BLaER1 (cell line): ENCODE results near the gene RNF227.
"Not testable (repeated sequence)": the region's sequence is repeated elsewhere in the genome, so short reads cannot be mapped to it uniquely, and the experiment has no call there.

Experiments used
- H3K27ac ChIP-seq: shearing (Covaris generic); formaldehyde crosslinking; 2 replicates; pipeline ENCODE4 v1.8.1; 2022
- H3K27me3 ChIP-seq: shearing (Covaris generic); formaldehyde crosslinking; 2 replicates; pipeline ENCODE4 v1.8.1; 2022
- H3K36me3 ChIP-seq: shearing (Covaris generic); formaldehyde crosslinking; 2 replicates; pipeline ENCODE4 v1.8.1; 2022
- H3K4me1 ChIP-seq: shearing (Covaris generic); formaldehyde crosslinking; 2 replicates; pipeline ENCODE4 v1.8.1; 2022
- H3K4me2 ChIP-seq: shearing (Covaris generic); formaldehyde crosslinking; 2 replicates; pipeline ENCODE4 v1.8.1; 2022
- H3K4me3 ChIP-seq: shearing (Covaris generic); formaldehyde crosslinking; 2 replicates; pipeline ENCODE4 v1.8.1; 2022
- H3K9ac ChIP-seq: shearing (Covaris generic); formaldehyde crosslinking; 2 replicates; pipeline ENCODE4 v1.8.1; 2022
- H3K9me3 ChIP-seq: shearing (Covaris generic); formaldehyde crosslinking; 2 replicates; pipeline ENCODE4 v1.8.1; 2022
- H4K20me1 ChIP-seq: shearing (Covaris generic); formaldehyde crosslinking; 2 replicates; pipeline ENCODE4 v1.8.1; 2022
- Cebpa-rat ChIP-seq: shearing (Covaris generic); IDR thresholded peaks from 2 replicates; pipeline ENCODE4 v1.8.1; 2022

Gene RNF227

GRCh38 chr17:7915611-7916384 is at the start of gene RNF227:
Gene RNF227, minus strand, starts transcription at chr17:7916289. Its CDS starts 94 bp downstream, at chr17:7916195.
- no peaks in the 10 kb centered on the region for H3K9me3 ChIP-seq
- H3K27ac ChIP-seq = peak within 1 kb of the TSS; percentile 86
- H3K4me1 ChIP-seq = peaks cover 52% of the 10 kb centered on the region
- peaks cover 20% of the 10 kb centered on the region for H4K20me1 ChIP-seq
- H3K9ac ChIP-seq = peak within 1 kb of the TSS; percentile 79
- H3K4me2 ChIP-seq = peak within 1 kb of the TSS; percentile 89
- no peak for TF ChIP-seq Cebpa-rat
- peaks cover 17% of the 10 kb centered on the region for H3K36me3 ChIP-seq
- peak within 1 kb of the TSS; percentile 71 for H3K4me3 ChIP-seq
- H3K27me3 ChIP-seq = no peaks in the 10 kb centered on the region

DNA sequence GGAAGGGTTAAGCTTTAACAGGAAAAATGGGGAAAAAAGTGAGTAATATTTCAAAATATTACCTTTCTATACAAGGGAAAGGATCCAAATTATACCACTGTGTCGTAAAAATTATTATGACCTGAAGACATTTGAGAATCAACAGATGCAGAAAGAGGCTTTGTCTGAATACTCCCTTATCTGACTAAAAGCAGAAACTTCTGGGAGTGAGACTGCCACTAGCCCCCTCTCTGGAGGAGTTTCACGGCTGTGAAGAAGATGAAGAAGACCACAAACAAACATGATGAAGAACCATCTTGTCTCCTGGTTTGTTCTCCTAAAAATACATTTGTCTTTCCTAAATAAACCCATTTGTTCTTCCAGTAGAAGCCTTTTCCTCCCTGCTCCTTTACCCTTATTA is 45.3 kb upstream of the RNF227 start:
- no peaks in the 10 kb centered on the region for H4K20me1 ChIP-seq
- no peaks in the 10 kb centered on the region for H3K27me3 ChIP-seq
- H3K4me2 ChIP-seq = no peak overlapping the region
- H3K4me3 ChIP-seq = no peak overlapping the region
- no peaks in the 10 kb centered on the region for H3K4me1 ChIP-seq
- no peak for TF ChIP-seq Cebpa-rat
- H3K27ac ChIP-seq = no peak overlapping the region
- H3K9me3 ChIP-seq = no peaks in the 10 kb centered on the region
- H3K9ac ChIP-seq = no peak overlapping the region
- no peaks in the 10 kb centered on the region for H3K36me3 ChIP-seq

- H3K4me2 ChIP-seq = no peak overlapping the region
- H3K4me1 ChIP-seq = no peaks in the 10 kb centered on the region
- H3K36me3 ChIP-seq = no peaks in the 10 kb centered on the region
- H3K27ac ChIP-seq = no peak overlapping the region
- H3K9ac ChIP-seq = no peak overlapping the region
- no peaks in the 10 kb centered on the region for H3K9me3 ChIP-seq
- H3K4me3 ChIP-seq = no peak overlapping the region
- no peaks in the 10 kb centered on the region for H4K20me1 ChIP-seq
- TF ChIP-seq Cebpa-rat = no peak
- H3K27me3 ChIP-seq = no peaks in the 10 kb centered on the region
Observed at GRCh38 chr17:7959503-7960253, 43.6 kb upstream of the RNF227 start.

DNA sequence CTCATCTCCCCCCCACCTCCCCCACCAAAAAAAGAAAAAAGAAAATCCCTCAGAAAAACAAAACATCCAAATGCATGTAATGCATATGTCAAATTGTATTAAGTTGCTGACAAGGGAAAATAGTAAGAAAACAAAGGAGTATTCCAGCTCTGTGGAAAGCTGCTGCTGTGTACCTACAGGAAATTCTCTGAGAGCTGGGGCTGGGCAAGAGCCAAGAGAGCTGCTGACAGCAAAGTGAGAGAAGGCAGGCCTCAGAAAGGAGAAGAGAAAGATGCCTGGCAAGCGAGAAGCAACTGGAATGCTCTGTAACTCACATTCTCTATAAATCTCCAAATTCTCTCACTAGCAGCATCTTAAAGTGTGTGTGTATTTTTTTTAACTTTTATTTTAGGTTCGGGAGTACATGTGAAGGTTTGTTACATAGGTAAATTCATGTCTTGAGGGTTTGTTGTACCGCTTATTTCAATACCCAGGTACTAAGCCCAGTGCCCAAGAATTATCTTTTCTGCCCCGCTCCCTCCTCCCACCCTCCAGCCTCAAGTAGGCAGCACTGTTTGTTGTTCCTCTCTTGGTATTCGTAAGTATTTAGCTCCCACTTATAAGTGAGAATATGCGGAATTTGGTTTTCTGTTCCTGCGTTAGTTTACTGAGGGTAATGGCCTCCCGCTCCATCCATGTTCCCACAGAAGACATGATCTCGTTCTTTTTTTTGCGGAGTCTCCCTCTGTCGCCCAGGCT is 40.3 kb upstream of the RNF227 start:
- no peak for TF ChIP-seq Cebpa-rat
- no peaks in the 10 kb centered on the region for H4K20me1 ChIP-seq
- H3K4me2 ChIP-seq = no peak overlapping the region
- H3K36me3 ChIP-seq = 0 out of 2 replicates have a peak, but pooled peaks cover 6% of the 10 kb centered on the region
- H3K9ac ChIP-seq = no peak overlapping the region
- H3K9me3 ChIP-seq = no peaks in the 10 kb centered on the region
- H3K27ac ChIP-seq = no peak overlapping the region
- H3K4me3 ChIP-seq = no peak overlapping the region
- H3K27me3 ChIP-seq = no peaks in the 10 kb centered on the region
- no peaks in the 10 kb centered on the region for H3K4me1 ChIP-seq

GRCh38 chr17:7955414-7956227 is 39.5 kb upstream of the RNF227 start:
- no peaks in the 10 kb centered on the region for H4K20me1 ChIP-seq
- no peak overlapping the region for H3K4me2 ChIP-seq
- no peak overlapping the region for H3K27ac ChIP-seq
- H3K27me3 ChIP-seq = no peaks in the 10 kb centered on the region
- H3K4me3 ChIP-seq = no peak overlapping the region
- no peaks in the 10 kb centered on the region for H3K4me1 ChIP-seq
- no peaks in the 10 kb centered on the region for H3K9me3 ChIP-seq
- no peak overlapping the region for H3K9ac ChIP-seq
- no peak for TF ChIP-seq Cebpa-rat
- peaks cover 8% of the 10 kb centered on the region for H3K36me3 ChIP-seq

- not testable (repeated sequence) for H3K4me1 ChIP-seq, H3K9ac ChIP-seq, H3K27ac ChIP-seq, H4K20me1 ChIP-seq, H3K4me3 ChIP-seq, H3K9me3 ChIP-seq, H3K27me3 ChIP-seq, H3K4me2 ChIP-seq
- H3K36me3 ChIP-seq = peaks cover 32% of the 10 kb centered on the region
Observed at GRCh38 chr17:7953266-7953665, 37.2 kb upstream of the RNF227 start.

DNA sequence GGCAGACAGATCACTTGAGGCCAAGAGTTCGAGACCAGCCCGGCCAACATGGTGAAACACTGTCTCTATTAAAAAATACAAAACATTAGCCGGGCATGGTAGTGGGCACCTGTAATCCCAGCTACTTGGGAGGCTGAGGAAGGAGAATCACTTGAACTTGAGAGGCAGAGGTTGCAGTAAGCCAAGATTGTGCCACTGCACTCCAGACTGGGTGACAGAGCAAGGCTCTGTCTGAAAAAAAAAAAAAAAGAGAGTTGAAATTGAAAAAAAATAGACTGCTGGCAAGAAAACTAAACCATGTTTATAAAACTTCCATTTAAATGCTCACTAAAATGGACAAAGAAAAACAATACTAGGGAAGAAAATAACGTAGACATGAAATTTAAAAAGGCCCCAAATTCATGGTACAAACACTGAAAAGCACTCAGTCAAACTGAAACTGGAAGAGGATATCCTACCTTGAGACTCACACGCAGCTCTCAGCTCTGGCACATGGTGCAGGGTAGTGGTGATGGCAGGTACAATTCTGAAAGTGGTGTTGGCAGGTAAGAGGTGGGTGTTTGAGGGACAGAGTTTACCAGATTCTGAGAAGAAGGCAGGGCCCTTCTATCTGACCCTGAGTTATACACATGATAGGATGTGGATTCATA is 35.2 kb upstream of the RNF227 start:
- Histone ChIP-seq H3K9me3 (no peaks in the 10 kb centered on the region), H3K36me3 (peaks cover 50% of the 10 kb centered on the region), H3K4me3 (no peak overlapping the region), H3K4me2 (no peak overlapping the region), H3K27ac (no peak overlapping the region), H4K20me1 (no peaks in the 10 kb centered on the region), H3K4me1 (no peaks in the 10 kb centered on the region), H3K27me3 (no peaks in the 10 kb centered on the region), H3K9ac (no peak overlapping the region)
- no peak for TF ChIP-seq Cebpa-rat

- peaks cover 4% of the 10 kb centered on the region for H3K4me1 ChIP-seq
- no peaks in the 10 kb centered on the region for H3K27me3 ChIP-seq
- H3K36me3 ChIP-seq = peaks cover 57% of the 10 kb centered on the region
- no peaks in the 10 kb centered on the region for H4K20me1 ChIP-seq
- H3K4me3 ChIP-seq = no peak overlapping the region
- no peak for TF ChIP-seq Cebpa-rat
- no peak overlapping the region for H3K27ac ChIP-seq
- H3K9ac ChIP-seq = no peak overlapping the region
- H3K4me2 ChIP-seq = no peak overlapping the region
- H3K9me3 ChIP-seq = no peaks in the 10 kb centered on the region
Observed at GRCh38 chr17:7950578-7950977, 34.5 kb upstream of the RNF227 start.

DNA sequence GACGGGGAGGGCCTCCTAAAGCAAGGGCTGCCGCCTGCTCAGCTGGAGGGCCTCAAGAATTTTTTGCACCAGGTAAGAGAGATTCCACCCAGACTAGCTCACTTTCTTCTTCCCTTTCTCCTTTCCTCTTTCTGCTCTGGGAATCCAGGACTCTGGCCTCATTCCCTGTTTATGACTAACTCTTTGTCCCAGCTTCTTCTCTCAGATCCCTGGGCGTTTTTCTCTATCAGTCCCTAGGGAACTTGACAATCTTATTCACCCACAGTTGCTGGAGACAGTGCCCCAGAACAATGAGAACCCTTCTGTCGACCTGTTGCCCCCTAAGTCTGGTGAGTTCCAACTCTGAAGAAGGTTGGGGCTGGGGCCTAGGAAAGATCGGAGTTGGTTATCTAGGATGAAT is 31.6 kb upstream of the RNF227 start:
- no peaks in the 10 kb centered on the region for H3K27me3 ChIP-seq
- H4K20me1 ChIP-seq = no peaks in the 10 kb centered on the region
- no peaks in the 10 kb centered on the region for H3K9me3 ChIP-seq
- H3K4me3 ChIP-seq = no peak overlapping the region
- peaks cover 22% of the 10 kb centered on the region for H3K4me1 ChIP-seq
- H3K36me3 ChIP-seq = peaks cover 85% of the 10 kb centered on the region
- TF ChIP-seq Cebpa-rat = no peak
- no peak overlapping the region for H3K4me2 ChIP-seq
- H3K27ac ChIP-seq = no peak overlapping the region
- H3K9ac ChIP-seq = no peak overlapping the region
